Airway epithelial cell (primary cell): ENCODE measurements around the gene C1QTNF3. TPM values are rescaled to one million over a fixed set of nuclear protein-coding genes. Genes with fewer than 3 reads are reported as not detected.

Experiments
- total RNA-seq: library from RNA; depleted of rRNA; stranded (reverse); fragments of >200 nt; gene quantifications from 2 replicates; pipeline ENCODE4 v1.2.3, GENCODE V29; 2015

C1QTNF3 gene, protein sequence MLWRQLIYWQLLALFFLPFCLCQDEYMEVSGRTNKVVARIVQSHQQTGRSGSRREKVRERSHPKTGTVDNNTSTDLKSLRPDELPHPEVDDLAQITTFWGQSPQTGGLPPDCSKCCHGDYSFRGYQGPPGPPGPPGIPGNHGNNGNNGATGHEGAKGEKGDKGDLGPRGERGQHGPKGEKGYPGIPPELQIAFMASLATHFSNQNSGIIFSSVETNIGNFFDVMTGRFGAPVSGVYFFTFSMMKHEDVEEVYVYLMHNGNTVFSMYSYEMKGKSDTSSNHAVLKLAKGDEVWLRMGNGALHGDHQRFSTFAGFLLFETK
- 0.92 and 2.9 TPM in 2 replicates for total RNA-seq

GRCh38 chr5:34043099-34043876 lies at the start of gene C1QTNF3:
Gene C1QTNF3, minus strand, starts transcription at chr5:34043213. Its CDS starts 88 bp downstream, at chr5:34043125.

GRCh38 chr5:34007621-34008600 lies 35.1 kb downstream of the C1QTNF3 start, which contains the start of gene AMACR:
Gene AMACR, minus strand, starts transcription at chr5:34008050. Its CDS starts 31 bp downstream, at chr5:34008019.

GRCh38 chr5:33984671-33985124 lies 58.3 kb downstream of the C1QTNF3 start, which contains the start of gene SLC45A2:
Gene SLC45A2, minus strand, starts transcription at chr5:33984693. Its CDS starts 110 bp downstream, at chr5:33984583.

Other genes starting within 250 kb of the C1QTNF3 start
- gene ADAMTS12, start 151.2 kb downstream of the C1QTNF3 start, total RNA-seq = 1.6 and 2.5 TPM in 2 replicates
- not detected in 2 replicates for gene RXFP3, start 106.8 kb downstream of the C1QTNF3 start, total RNA-seq
- gene SLC45A2, start 58.5 kb downstream of the C1QTNF3 start, total RNA-seq = not detected in 2 replicates
- gene AMACR, start 35.2 kb downstream of the C1QTNF3 start, total RNA-seq = 8.5 and 9.9 TPM in 2 replicates